Activated naive CD4-positive, alpha-beta T cell treated with anti-CD3 and anti-CD28 coated beads, Interleukin-2, amount 50 U/mL, for 24 hours (primary cell): ENCODE results near the gene IRF2.
"Not testable (repeated sequence)": the region's sequence is repeated elsewhere in the genome, so short reads cannot be mapped to it uniquely, and the experiment has no call there.

Source experiments
- H3K27ac Mint-ChIP-seq: one replicate; pipeline ENCODE4 v1.8.0; 2021; ENCODE audit warnings: mild to moderate bottlenecking, mixed read lengths
- H3K27me3 Mint-ChIP-seq: one replicate; pipeline ENCODE4 v1.8.0; 2021; ENCODE audit warnings: mixed read lengths
- H3K36me3 Mint-ChIP-seq: one replicate; pipeline ENCODE4 v1.8.0; 2021; ENCODE audit warnings: mixed read lengths
- H3K4me1 Mint-ChIP-seq: one replicate; pipeline ENCODE4 v1.8.0; 2021; ENCODE audit warnings: mixed read lengths
- H3K4me3 Mint-ChIP-seq: one replicate; pipeline ENCODE4 v1.8.0; 2021; ENCODE audit warnings: mild to moderate bottlenecking, mixed read lengths
- H3K9me3 Mint-ChIP-seq: one replicate; pipeline ENCODE4 v1.8.0; 2021; ENCODE audit warnings: mixed read lengths

The IRF2 gene

DNA sequence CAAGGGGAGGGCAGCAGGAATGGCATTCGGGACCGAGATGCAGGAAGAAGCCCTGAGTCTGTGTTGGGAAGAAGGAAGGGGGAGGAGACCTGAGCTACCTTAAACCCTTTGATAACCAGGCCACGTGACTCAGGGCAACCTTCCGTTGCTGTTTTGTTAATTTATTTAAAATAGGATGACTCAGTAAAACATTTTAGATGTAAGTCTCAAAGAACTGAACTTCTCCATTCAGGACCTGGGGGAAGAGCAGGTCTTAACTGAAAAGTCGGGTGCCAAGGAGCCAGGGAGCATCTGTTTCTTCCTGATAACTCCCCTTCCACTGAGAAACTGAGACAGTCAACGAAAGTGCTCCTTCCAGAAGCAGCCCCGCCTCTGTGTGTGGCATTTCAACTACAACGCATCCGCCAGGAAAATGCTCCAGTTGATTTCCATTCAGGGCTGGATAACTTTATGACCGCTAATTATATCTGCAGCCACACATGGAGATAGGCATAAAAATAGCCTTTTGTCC lies 88.0 kb downstream of the IRF2 start:
- no peaks in the 10 kb centered on the region for H3K27me3 Mint-ChIP-seq
- H3K27ac Mint-ChIP-seq, result peak overlapping the region; percentile 91
- no peak overlapping the region for H3K4me3 Mint-ChIP-seq
- peaks cover 9% of the 10 kb centered on the region for H3K36me3 Mint-ChIP-seq
- H3K4me1 Mint-ChIP-seq, result peaks cover 49% of the 10 kb centered on the region
- H3K9me3 Mint-ChIP-seq, result no peaks in the 10 kb centered on the region

- H3K4me3 Mint-ChIP-seq, result no peak overlapping the region
- H3K27me3 Mint-ChIP-seq, result no peaks in the 10 kb centered on the region
- H3K9me3 Mint-ChIP-seq, result no peaks in the 10 kb centered on the region
- H3K4me1 Mint-ChIP-seq, result peaks cover 49% of the 10 kb centered on the region
- H3K36me3 Mint-ChIP-seq, result peaks cover 6% of the 10 kb centered on the region
- peak overlapping the region; percentile 91 for H3K27ac Mint-ChIP-seq
Measured at GRCh38 chr4:184385705-184386141, 88.6 kb downstream of the IRF2 start.

DNA sequence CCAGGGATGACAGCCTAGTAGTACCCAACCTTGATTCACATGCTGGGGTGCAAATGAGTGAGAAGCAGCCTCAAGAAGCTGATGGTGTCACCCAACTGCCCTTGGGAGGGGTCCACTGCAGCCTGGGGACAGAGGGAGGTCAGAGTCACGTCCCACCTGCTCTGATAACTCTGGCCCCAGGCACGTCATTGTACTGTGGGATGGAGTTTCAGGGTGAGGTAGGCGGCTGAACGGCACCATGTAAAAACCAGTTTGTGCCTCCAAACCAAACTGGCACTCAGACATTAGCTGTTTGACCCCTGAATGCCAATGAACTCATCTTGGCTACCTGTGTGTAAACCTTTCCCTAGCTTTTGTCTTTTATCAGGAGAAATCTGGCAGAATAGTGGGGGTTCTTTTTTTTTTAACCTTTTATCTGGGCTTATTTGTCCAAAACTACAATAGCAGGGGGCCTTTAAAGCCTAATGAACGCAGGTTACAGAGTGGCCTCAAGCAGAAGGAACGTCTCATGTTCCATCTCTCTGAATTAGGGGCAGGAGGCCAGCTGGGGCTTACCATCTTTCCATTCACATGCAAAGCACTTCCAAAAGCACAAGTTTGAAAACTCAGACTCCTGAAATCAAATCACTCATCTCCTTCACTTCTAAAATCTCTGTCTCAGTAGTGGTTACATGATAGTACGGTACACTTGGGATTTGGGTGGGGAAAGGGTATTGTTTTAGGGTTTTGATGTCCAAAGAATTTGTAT lies 89.4 kb downstream of the IRF2 start:
- no peaks in the 10 kb centered on the region for H3K27me3 Mint-ChIP-seq
- peaks cover 3% of the 10 kb centered on the region for H3K36me3 Mint-ChIP-seq
- no peak overlapping the region for H3K4me3 Mint-ChIP-seq
- H3K4me1 Mint-ChIP-seq, result peaks cover 49% of the 10 kb centered on the region
- no peak overlapping the region for H3K27ac Mint-ChIP-seq
- no peaks in the 10 kb centered on the region for H3K9me3 Mint-ChIP-seq

- Mint-ChIP-seq H3K4me1 (peaks cover 49% of the 10 kb centered on the region), H3K36me3 (peaks cover 2% of the 10 kb centered on the region), H3K27ac (no peak overlapping the region), H3K4me3 (no peak overlapping the region), H3K9me3 (no peaks in the 10 kb centered on the region), H3K27me3 (no peaks in the 10 kb centered on the region)
Measured at GRCh38 chr4:184384056-184384809, 90.1 kb downstream of the IRF2 start.

GRCh38 chr4:184383497-184384055 lies 90.8 kb downstream of the IRF2 start:
- Mint-ChIP-seq H3K9me3 (no peaks in the 10 kb centered on the region), H3K36me3 (peaks cover 2% of the 10 kb centered on the region), H3K27ac (no peak overlapping the region), H3K27me3 (no peaks in the 10 kb centered on the region), H3K4me1 (peaks cover 52% of the 10 kb centered on the region), H3K4me3 (no peak overlapping the region)

DNA sequence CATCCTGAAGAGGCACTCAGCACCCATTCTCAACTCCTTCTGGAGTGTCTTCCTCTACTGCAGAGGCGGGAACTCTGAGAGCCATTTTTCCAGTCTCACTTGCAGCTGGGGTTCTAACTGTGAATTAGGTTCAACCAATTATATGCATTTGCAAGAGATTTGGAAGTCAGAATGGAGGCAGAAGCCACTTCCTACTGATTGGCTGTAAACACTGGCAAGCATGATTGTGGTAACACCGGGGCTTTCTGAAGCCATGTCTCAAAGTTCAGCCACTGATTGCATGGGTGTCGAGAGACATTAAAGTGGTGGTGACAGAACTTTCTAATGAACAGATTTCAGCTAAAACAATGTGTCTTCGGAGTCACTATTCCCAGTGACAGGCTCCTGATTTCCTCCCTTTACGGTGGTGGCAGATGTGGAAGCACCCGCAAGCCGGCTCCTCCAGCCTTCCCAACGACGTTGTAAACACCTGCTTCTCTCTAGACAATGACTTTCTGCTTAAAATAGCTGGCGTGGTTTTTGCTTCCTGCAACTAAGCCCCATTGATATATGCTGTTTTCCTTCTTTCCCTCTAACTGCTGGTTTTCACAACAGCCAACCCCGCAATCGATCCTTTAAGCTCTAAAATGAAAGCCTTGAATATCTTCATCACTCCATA lies 92.0 kb downstream of the IRF2 start:
- Mint-ChIP-seq H3K36me3 (peaks cover 3% of the 10 kb centered on the region), H3K4me3 (peak overlapping the region; percentile 28), H3K9me3 (no peaks in the 10 kb centered on the region), H3K4me1 (peaks cover 56% of the 10 kb centered on the region), H3K27me3 (no peaks in the 10 kb centered on the region), H3K27ac (peak overlapping the region; percentile 38)

GRCh38 chr4:184380707-184381106 lies 93.6 kb downstream of the IRF2 start:
- H3K36me3 Mint-ChIP-seq, result peaks cover 3% of the 10 kb centered on the region
- no peaks in the 10 kb centered on the region for H3K27me3 Mint-ChIP-seq
- no peak overlapping the region for H3K4me3 Mint-ChIP-seq
- no peaks in the 10 kb centered on the region for H3K9me3 Mint-ChIP-seq
- peaks cover 47% of the 10 kb centered on the region for H3K4me1 Mint-ChIP-seq
- H3K27ac Mint-ChIP-seq, result no peak overlapping the region

GRCh38 chr4:184380214-184380613 lies 94.1 kb downstream of the IRF2 start:
- H3K4me3 Mint-ChIP-seq, H3K27ac Mint-ChIP-seq, H3K27me3 Mint-ChIP-seq, H3K36me3 Mint-ChIP-seq, H3K9me3 Mint-ChIP-seq: not testable (repeated sequence)
- peaks cover 42% of the 10 kb centered on the region for H3K4me1 Mint-ChIP-seq

DNA sequence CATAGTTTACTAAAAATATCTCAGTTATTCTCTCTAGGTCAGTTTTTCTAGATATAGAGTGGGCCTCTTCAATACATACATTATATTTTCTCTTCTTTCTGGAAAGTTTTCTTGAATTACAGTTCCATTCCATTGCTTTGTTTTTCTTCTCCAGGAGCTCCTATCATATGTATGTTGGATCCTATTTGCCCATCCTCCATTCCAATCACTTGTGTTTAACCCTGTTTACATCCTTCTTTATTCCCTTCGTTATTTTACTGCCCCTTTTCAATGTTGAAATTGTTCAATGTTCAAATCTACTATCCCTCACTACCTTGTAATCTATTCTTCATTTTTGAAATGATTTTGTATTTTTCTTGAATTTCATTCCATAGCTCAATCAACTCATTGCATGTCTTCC lies 97.4 kb downstream of the IRF2 start:
- Mint-ChIP-seq H3K4me3 (no peak overlapping the region), H3K4me1 (peaks cover 11% of the 10 kb centered on the region), H3K9me3 (no peaks in the 10 kb centered on the region), H3K27ac (no peak overlapping the region), H3K36me3 (peaks cover 2% of the 10 kb centered on the region), H3K27me3 (no peaks in the 10 kb centered on the region)

DNA sequence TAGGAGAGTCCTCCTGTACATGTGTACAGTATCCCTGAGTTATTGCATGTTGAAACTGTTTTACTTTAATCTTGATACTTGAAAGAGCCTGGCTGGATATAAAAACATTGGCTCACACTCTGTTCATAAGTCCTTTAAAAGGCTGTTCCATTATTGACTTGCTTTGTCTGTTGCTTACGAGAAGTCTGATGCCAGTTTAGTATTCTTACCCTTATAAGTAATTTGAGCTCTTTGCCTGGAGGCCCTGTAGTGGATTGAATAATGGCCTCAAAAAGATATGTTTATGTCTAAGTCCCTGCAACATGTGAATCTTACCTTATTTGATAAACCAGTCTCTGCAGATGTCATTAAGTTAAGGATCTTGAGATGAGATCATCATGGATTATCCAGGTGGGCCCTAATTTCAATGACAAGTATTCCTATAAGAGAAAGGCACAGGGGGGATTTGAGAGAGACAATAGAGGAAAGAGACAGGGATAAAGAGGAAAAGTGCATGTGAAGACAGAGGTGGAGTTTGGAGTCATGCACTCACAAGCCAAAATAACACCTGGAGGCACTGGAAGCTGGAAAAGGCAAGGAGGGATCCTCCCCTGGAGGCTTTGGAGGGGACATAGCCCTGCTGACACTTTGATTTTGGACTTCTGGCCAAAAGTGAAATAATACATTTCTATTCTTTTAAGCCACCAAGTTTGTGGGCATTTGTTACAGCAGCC lies 98.1 kb downstream of the IRF2 start:
- Mint-ChIP-seq H3K4me3 (no peak overlapping the region), H3K9me3 (no peaks in the 10 kb centered on the region), H3K27ac (no peak overlapping the region), H3K27me3 (no peaks in the 10 kb centered on the region), H3K36me3 (peaks cover 1% of the 10 kb centered on the region), H3K4me1 (peaks cover 7% of the 10 kb centered on the region)

GRCh38 chr4:184375623-184376022 lies 98.7 kb downstream of the IRF2 start:
- not testable (repeated sequence) for H3K27me3 Mint-ChIP-seq, H3K36me3 Mint-ChIP-seq, H3K4me3 Mint-ChIP-seq, H3K9me3 Mint-ChIP-seq, H3K4me1 Mint-ChIP-seq, H3K27ac Mint-ChIP-seq

- Mint-ChIP-seq H3K4me1 (peaks cover 7% of the 10 kb centered on the region), H3K4me3 (no peak overlapping the region), H3K27ac (no peak overlapping the region), H3K36me3 (peaks cover 1% of the 10 kb centered on the region), H3K9me3 (no peaks in the 10 kb centered on the region), H3K27me3 (no peaks in the 10 kb centered on the region)
Measured at GRCh38 chr4:184375027-184375426, 99.3 kb downstream of the IRF2 start.

DNA sequence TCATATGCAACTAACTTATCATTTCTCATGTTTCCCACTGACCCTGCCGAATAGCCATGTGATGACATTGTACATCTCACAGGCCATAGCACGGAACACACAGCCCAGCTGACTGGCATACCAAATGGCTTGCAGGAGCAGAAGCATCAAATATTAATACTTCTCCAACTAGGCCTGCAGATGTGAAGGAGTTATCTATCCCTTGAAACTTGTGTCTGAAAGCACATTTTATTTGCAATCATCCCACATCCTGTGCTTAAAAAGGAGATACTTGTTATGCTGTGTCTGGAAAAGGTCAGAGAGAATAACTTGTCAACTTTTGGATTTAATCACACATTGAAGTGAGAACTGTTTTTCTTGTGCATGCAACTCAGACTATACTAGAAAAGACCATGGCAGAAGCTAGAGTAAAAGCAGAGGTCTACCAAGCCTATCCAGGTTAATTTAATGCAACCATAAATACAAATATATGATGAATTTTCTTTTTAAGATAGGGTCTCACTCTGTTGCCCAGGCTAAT lies 100.4 kb downstream of the IRF2 start:
- no peaks in the 10 kb centered on the region for H3K9me3 Mint-ChIP-seq
- H3K27me3 Mint-ChIP-seq, result no peaks in the 10 kb centered on the region
- no peak overlapping the region for H3K27ac Mint-ChIP-seq
- no peak overlapping the region for H3K4me3 Mint-ChIP-seq
- H3K36me3 Mint-ChIP-seq, result peaks cover 1% of the 10 kb centered on the region
- H3K4me1 Mint-ChIP-seq, result peaks cover 7% of the 10 kb centered on the region

GRCh38 chr4:184371390-184371787 lies 103.0 kb downstream of the IRF2 start:
- Mint-ChIP-seq H3K9me3 (no peaks in the 10 kb centered on the region), H3K27ac (no peak overlapping the region), H3K27me3 (no peaks in the 10 kb centered on the region), H3K36me3 (peaks cover 2% of the 10 kb centered on the region), H3K4me3 (no peak overlapping the region), H3K4me1 (no peaks in the 10 kb centered on the region)
